ENCODE measurements around the gene PHEX. TPM values are rescaled to one million over a fixed set of nuclear protein-coding genes. Genes with fewer than 3 reads are reported as not detected.

The PHEX gene
- polyA plus RNA-seq, 1 experiment, result 0.17 TPM

GRCh38 chrX:22248401-22248800, 216.3 kb downstream of the PHEX start:
- TF ChIP-seq CTCF (IDR thresholded peaks at IDR 0.05; ENCODE audit: insufficient read depth, low read depth, low read length), result no peak
- no peaks in the 10 kb centered on the region for H3K27me3 ChIP-seq (ENCODE audit: control insufficient read depth, insufficient read depth, low read length)
- DNase-seq (ENCODE audit: low read depth), result no peak
- CTCF ChIA-PET, result interaction anchor here (0.7 kb wide), 1 partner anchor 21 kb away, joined by 3 read pairs; no protein-coding TSS in a partner anchor
- no peaks in the 10 kb centered on the region for H3K36me3 ChIP-seq (ENCODE audit: control insufficient read depth, insufficient read depth, low read length)
- H3K4me3 ChIP-seq (ENCODE audit: low read depth, low read length), result no peak overlapping the region
- POLR2A ChIA-PET, result no interaction called here

GRCh38 chrX:22249371-22249770, 217.2 kb downstream of the PHEX start:
- no peak overlapping the region for H3K4me3 ChIP-seq (ENCODE audit: low read depth, low read length)
- ChIA-PET POLR2A (no interaction called here), CTCF (no interaction called here)
- no peak for DNase-seq (ENCODE audit: low read depth)
- TF ChIP-seq CTCF (IDR thresholded peaks at IDR 0.05; ENCODE audit: insufficient read depth, low read depth, low read length), result no peak
- no peaks in the 10 kb centered on the region for H3K36me3 ChIP-seq (ENCODE audit: control insufficient read depth, insufficient read depth, low read length)
- H3K27me3 ChIP-seq (ENCODE audit: control insufficient read depth, insufficient read depth, low read length), result no peaks in the 10 kb centered on the region

- POLR2A ChIA-PET, result interaction anchor here (0.5 kb wide), 1 partner anchor 237 kb away, joined by 3 read pairs; no protein-coding TSS in a partner anchor
- H3K4me3 ChIP-seq (ENCODE audit: low read depth, low read length), result no peak overlapping the region
- no peak for TF ChIP-seq CTCF (IDR thresholded peaks at IDR 0.05; ENCODE audit: insufficient read depth, low read depth, low read length)
- H3K36me3 ChIP-seq (ENCODE audit: control insufficient read depth, insufficient read depth, low read length), result no peaks in the 10 kb centered on the region
- H3K27me3 ChIP-seq (ENCODE audit: control insufficient read depth, insufficient read depth, low read length), result no peaks in the 10 kb centered on the region
- DNase-seq (ENCODE audit: low read depth), result no peak
- CTCF ChIA-PET, result no interaction called here
These were observed 236.6 kb downstream of the PHEX start for GRCh38 chrX:22268706-22269105.

GRCh38 chrX:22272613-22273012, 240.5 kb downstream of the PHEX start, which contains the start of gene CBLL2:
Gene CBLL2, plus strand, starts transcription at chrX:22272913. Its CDS starts 79 bp downstream, at chrX:22272992.
- Histone ChIP-seq H3K27me3 (ENCODE audit: control insufficient read depth, insufficient read depth, low read length) (no peaks in the 10 kb centered on the region), H3K36me3 (ENCODE audit: control insufficient read depth, insufficient read depth, low read length) (no peaks in the 10 kb centered on the region), H3K4me3 (ENCODE audit: low read depth, low read length) (no peak within 1 kb of the TSS)
- DNase-seq (ENCODE audit: low read depth), result no peak
- ChIA-PET CTCF (no interaction called here), POLR2A (no interaction called here)
- no peak for TF ChIP-seq CTCF (IDR thresholded peaks at IDR 0.05; ENCODE audit: insufficient read depth, low read depth, low read length)

- ChIA-PET CTCF (no interaction called here), POLR2A (no interaction called here)
- H3K4me3 ChIP-seq (ENCODE audit: low read depth, low read length), result no peak overlapping the region
- H3K36me3 ChIP-seq (ENCODE audit: control insufficient read depth, insufficient read depth, low read length), result no peaks in the 10 kb centered on the region
- H3K27me3 ChIP-seq (ENCODE audit: control insufficient read depth, insufficient read depth, low read length), result no peaks in the 10 kb centered on the region
- DNase-seq (ENCODE audit: low read depth), result no peak
- TF ChIP-seq CTCF (IDR thresholded peaks at IDR 0.05; ENCODE audit: insufficient read depth, low read depth, low read length), result no peak
These were observed 241.7 kb downstream of the PHEX start for GRCh38 chrX:22273714-22274317.
